SK-N-SH (cell line): Measurements from ENCODE around the gene MACROD2.

ENCODE experiments used
- CHD2 ChIP-seq: fragments of 150-350 bp; IDR thresholded peaks from 2 replicates; pipeline ENCODE4 v1.6.1; 2018; ENCODE audit warnings: low read length; ENCODE audit not compliant: partially characterized antibody
- CTCF ChIP-seq: fragments of 200-600 bp; sonication (generic); IDR thresholded peaks from 2 replicates; pipeline ENCODE4 v1.6.1; 2017; ENCODE audit warnings: antibody characterized with exemption, mild to moderate bottlenecking, moderate library complexity
- FOXJ3 ChIP-seq: sonication (generic); formaldehyde crosslinking; IDR thresholded peaks from 2 replicates; pipeline ENCODE4 v1.5.1; 2020; ENCODE audit warnings: mild to moderate bottlenecking, missing genetic modification reagents
- GABPA ChIP-seq: IDR thresholded peaks from 2 replicates; pipeline ENCODE4 v1.4.0; 2012; ENCODE audit warnings: low read depth, mild to moderate bottlenecking
- GATA2 ChIP-seq: sonication (generic); formaldehyde crosslinking; IDR thresholded peaks from 2 replicates; pipeline ENCODE4 v1.5.0; 2020; ENCODE audit warnings: mild to moderate bottlenecking, missing genetic modification reagents
- MXI1 ChIP-seq: IDR thresholded peaks from 2 replicates; pipeline ENCODE4 v1.6.1; 2012; ENCODE audit warnings: mild to moderate bottlenecking, low read depth, low read length, improper control_type of control experiment
- POLR2AphosphoS5 ChIP-seq: IDR thresholded peaks from 2 replicates; pipeline ENCODE4 v1.6.1; 2012; ENCODE audit warnings: low read depth, low read length
- SIN3A ChIP-seq: IDR thresholded peaks from 2 replicates; pipeline ENCODE4 v1.6.1; 2012; ENCODE audit warnings: low read depth, mild to moderate bottlenecking, low read length, moderate library complexity, borderline replicate concordance
- SMC3 ChIP-seq: IDR thresholded peaks from 2 replicates; pipeline ENCODE4 v1.6.1; 2012; ENCODE audit warnings: low read depth, low read length, improper control_type of control experiment
- TEAD4 ChIP-seq: IDR thresholded peaks from 2 replicates; pipeline ENCODE4 v1.4.0; 2012; ENCODE audit warnings: mild to moderate bottlenecking, borderline replicate concordance; ENCODE audit not compliant: insufficient read depth
- YY1 ChIP-seq: IDR thresholded peaks from 2 replicates; pipeline ENCODE4 v1.4.0; 2012; ENCODE audit warnings: low read depth, mild to moderate bottlenecking
- TF ChIP-seq, protein P1 (sequence below): IDR thresholded peaks from 2 replicates; pipeline ENCODE4 v1.4.0; 2012; ENCODE audit warnings: low read depth, borderline replicate concordance
- TF ChIP-seq, protein P2 (sequence below): IDR thresholded peaks from 2 replicates; pipeline ENCODE4 v1.4.0; 2012; ENCODE audit warnings: low read depth
- TF ChIP-seq, protein P3 (sequence below): IDR thresholded peaks from 2 replicates; pipeline ENCODE4 v1.6.1; 2012; ENCODE audit warnings: mild to moderate bottlenecking, low read depth, low read length, moderate library complexity

GRCh38 chr20:15576411-15576810 lies 1581.1 kb downstream of the MACROD2 start:
- TF ChIP-seq GABPA (no peak), POLR2AphosphoS5 (no peak), SIN3A (no peak), CTCF (no peak), GATA2 (CRISPR knock-in tag) (no peak), TEAD4 (no peak), FOXJ3 (CRISPR knock-in tag) (no peak), MXI1 (no peak), YY1 (no peak), CHD2 (no peak), SMC3 (no peak)
- TF ChIP-seq, protein P1, sequence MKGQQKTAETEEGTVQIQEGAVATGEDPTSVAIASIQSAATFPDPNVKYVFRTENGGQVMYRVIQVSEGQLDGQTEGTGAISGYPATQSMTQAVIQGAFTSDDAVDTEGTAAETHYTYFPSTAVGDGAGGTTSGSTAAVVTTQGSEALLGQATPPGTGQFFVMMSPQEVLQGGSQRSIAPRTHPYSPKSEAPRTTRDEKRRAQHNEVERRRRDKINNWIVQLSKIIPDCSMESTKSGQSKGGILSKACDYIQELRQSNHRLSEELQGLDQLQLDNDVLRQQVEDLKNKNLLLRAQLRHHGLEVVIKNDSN = no peak
- TF ChIP-seq, protein P2, sequence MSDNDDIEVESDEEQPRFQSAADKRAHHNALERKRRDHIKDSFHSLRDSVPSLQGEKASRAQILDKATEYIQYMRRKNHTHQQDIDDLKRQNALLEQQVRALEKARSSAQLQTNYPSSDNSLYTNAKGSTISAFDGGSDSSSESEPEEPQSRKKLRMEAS = no peak
- TF ChIP-seq, protein P3, sequence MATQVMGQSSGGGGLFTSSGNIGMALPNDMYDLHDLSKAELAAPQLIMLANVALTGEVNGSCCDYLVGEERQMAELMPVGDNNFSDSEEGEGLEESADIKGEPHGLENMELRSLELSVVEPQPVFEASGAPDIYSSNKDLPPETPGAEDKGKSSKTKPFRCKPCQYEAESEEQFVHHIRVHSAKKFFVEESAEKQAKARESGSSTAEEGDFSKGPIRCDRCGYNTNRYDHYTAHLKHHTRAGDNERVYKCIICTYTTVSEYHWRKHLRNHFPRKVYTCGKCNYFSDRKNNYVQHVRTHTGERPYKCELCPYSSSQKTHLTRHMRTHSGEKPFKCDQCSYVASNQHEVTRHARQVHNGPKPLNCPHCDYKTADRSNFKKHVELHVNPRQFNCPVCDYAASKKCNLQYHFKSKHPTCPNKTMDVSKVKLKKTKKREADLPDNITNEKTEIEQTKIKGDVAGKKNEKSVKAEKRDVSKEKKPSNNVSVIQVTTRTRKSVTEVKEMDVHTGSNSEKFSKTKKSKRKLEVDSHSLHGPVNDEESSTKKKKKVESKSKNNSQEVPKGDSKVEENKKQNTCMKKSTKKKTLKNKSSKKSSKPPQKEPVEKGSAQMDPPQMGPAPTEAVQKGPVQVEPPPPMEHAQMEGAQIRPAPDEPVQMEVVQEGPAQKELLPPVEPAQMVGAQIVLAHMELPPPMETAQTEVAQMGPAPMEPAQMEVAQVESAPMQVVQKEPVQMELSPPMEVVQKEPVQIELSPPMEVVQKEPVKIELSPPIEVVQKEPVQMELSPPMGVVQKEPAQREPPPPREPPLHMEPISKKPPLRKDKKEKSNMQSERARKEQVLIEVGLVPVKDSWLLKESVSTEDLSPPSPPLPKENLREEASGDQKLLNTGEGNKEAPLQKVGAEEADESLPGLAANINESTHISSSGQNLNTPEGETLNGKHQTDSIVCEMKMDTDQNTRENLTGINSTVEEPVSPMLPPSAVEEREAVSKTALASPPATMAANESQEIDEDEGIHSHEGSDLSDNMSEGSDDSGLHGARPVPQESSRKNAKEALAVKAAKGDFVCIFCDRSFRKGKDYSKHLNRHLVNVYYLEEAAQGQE = no peak
